ENCODE results near the gene MESD. TPM values are rescaled to one million over a fixed set of nuclear protein-coding genes. Genes with fewer than 3 reads are reported as not detected.
"Not testable (repeated sequence)": the region's sequence is repeated elsewhere in the genome, so short reads cannot be mapped to it uniquely, and the experiment has no call there.

MESD gene
- total RNA-seq, 4 donors from 2014 or later, result 5.5 to 7.9 (median 6.6) TPM

DNA sequence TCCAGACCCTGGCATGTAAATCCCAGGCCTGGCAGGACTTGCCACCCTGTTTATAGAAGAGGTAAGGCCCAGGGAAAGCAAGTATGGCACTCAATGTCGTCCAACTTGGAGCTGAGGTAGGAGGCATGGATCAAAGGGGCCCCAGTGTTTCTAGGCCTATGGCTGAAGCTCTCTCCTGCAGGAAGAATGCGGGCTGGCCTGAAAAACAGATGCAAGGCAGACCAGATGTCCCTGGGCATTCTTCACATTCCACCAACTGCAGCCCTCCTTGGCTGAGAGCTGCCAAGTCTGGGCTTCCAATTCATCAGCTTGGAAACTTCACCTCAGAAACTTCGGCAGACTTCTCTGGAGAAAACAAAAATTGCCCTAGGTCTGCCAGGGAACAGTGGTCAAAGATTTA is 22.2 kb downstream of the MESD start:
- in situ Hi-C loops (cut with MboI; ENCODE audit: low sequenced_read_pairs in 4 of 4) (loop anchor here in 2 of 4 donors (25.0 kb wide), 2 partner anchors 180 to 405 kb away; partner anchors contain the start of gene CEMIP (in 1 of the 2)), intact Hi-C loops (cut with DNase I; ENCODE audit: low total_unique reads) (loop anchor here (5.0 kb wide), 1 partner anchor 190 kb away; the partner anchor contains the start of gene CEMIP)
- Histone ChIP-seq H3K27me3 (no peaks in the 10 kb centered on the region), H3K9me3 (peaks cover 0 to 4% (median 0%) of the 10 kb centered on the region in 3 donors), H3K27ac (no peak overlapping the region), H3K4me3 (no peak overlapping the region), H3K36me3 (peaks cover 0 to 7% of the 10 kb centered on the region in 2 donors), H3K4me1 (no peaks in the 10 kb centered on the region)
- no peak for ATAC-seq
- TF ChIP-seq, protein P1, sequence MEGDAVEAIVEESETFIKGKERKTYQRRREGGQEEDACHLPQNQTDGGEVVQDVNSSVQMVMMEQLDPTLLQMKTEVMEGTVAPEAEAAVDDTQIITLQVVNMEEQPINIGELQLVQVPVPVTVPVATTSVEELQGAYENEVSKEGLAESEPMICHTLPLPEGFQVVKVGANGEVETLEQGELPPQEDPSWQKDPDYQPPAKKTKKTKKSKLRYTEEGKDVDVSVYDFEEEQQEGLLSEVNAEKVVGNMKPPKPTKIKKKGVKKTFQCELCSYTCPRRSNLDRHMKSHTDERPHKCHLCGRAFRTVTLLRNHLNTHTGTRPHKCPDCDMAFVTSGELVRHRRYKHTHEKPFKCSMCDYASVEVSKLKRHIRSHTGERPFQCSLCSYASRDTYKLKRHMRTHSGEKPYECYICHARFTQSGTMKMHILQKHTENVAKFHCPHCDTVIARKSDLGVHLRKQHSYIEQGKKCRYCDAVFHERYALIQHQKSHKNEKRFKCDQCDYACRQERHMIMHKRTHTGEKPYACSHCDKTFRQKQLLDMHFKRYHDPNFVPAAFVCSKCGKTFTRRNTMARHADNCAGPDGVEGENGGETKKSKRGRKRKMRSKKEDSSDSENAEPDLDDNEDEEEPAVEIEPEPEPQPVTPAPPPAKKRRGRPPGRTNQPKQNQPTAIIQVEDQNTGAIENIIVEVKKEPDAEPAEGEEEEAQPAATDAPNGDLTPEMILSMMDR (IDR thresholded peaks at IDR 0.05 in 4 of 5, conservative IDR thresholded peaks at IDR 0.05 in 1 of 5), result no peak
- no peak for DNase-seq

DNA sequence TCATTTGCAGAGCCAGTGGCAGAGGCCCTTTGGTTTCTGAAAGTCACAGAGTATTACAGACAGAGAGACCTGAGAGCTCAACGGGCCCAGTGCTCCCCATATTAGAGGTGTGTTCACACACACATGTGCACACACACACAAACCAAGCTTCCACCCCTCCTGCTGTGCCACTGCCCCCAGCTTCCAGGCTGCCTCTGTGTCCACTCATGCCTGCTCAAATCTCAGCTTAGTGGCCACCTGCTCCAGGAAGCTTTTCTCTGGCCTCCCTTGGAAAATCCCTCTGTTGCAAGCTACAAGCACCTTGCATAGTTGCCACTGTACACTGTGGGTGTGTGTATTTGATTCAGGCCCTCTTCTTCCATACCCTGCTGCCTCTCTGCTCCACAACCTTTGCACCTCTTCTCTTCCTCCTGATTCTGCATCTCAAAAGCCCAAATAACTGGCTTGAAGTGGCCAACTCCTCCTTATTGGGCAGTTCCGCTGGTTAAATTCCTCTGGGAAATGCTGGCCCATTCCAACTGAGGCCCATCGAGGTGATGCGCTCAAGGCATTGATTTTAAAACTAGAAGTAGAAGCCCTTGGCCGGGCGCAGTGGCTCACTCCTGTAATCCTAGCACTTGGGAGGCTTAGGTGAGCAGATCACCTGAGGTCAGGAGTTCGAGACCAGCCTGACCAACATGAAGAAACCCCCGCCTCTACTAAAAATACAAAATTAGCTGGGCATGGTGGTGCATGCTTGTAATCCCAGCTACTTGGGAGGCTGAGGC is 23.0 kb downstream of the MESD start:
- ATAC-seq, result no peak
- Histone ChIP-seq H3K27ac (no peak overlapping the region), H3K9me3 (peaks cover 0 to 4% (median 0%) of the 10 kb centered on the region in 3 donors), H3K36me3 (peaks cover 0 to 7% of the 10 kb centered on the region in 2 donors), H3K4me1 (no peaks in the 10 kb centered on the region), H3K27me3 (no peaks in the 10 kb centered on the region), H3K4me3 (no peak overlapping the region)
- intact Hi-C loops (cut with DNase I; ENCODE audit: low total_unique reads) (loop anchor here (5.0 kb wide), 1 partner anchor 189 kb away; the partner anchor contains the start of gene CEMIP), in situ Hi-C loops (cut with MboI; ENCODE audit: low sequenced_read_pairs in 4 of 4) (loop anchor here in 2 of 4 donors (25.0 kb wide), 2 partner anchors 179 to 404 kb away; partner anchors contain the start of gene CEMIP (in 1 of the 2))
- DNase-seq, result no peak
- TF ChIP-seq, protein P1 (IDR thresholded peaks at IDR 0.05 in 4 of 5, conservative IDR thresholded peaks at IDR 0.05 in 1 of 5), result no peak
- TF ChIP-seq POLR2A (IDR thresholded peaks at IDR 0.05), result no peak

DNA sequence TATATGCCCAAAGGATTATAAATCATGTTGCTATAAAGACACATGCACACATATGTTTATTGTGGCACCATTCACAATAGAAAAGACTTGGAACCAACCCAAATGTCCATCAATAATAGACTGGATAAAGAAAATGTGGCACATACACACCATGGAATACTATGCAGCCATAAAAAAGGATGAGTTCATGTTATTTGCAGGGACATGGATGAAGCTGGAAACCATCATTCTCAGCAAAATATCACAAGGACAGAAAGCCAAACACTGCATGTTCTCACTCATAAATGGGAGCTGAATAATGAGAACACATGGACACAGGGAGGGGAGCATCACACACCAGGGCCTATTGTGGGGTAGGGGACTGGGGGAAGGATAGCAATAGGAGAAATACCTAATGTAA is 24.2 kb downstream of the MESD start:
- intact Hi-C loops (cut with DNase I; ENCODE audit: low total_unique reads), result loop anchor here (5.0 kb wide), 1 partner anchor 188 kb away; the partner anchor contains the start of gene CEMIP
- not testable (repeated sequence) for H3K4me1 ChIP-seq, DNase-seq, H3K9me3 ChIP-seq, H3K4me3 ChIP-seq, ATAC-seq, H3K27me3 ChIP-seq, H3K36me3 ChIP-seq, H3K27ac ChIP-seq
- in situ Hi-C loops (cut with MboI; ENCODE audit: low sequenced_read_pairs in 4 of 4), result loop anchor here in 2 of 4 donors (25.0 kb wide), 2 partner anchors 178 to 403 kb away; partner anchors contain the start of gene CEMIP (in 1 of the 2)

DNA sequence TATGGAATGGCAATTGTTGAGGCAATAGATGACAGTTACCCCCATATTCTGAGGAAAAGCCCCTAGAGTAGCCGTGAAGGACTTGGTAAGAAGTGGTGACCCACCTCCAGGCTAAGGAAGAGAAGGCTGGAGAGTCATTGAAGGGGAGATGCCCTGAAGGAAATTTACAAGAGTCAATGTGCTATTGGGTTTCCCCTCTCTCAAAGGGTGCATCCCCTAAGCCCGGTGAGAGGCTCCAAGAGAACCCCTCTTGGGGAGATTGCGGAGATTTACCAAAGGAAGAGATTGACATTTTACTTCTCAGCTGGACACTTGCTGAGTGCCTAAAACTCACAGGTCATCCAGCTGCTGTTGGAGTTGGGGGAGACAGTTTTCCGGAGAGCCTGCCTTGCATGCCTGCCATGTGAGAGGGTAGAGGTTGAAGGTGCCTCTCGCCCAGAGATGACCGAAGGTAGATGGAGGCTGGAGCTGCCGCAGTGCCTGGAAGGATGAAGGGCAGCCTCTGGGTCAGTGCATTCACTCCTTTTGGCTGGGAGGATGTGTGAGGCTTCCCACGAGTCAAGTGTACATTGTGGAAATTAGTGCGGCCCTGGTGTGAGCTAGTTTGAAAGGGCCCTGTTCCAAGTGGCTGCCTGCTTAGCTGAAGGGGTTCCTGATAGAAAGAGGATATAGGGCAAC is 30.7 kb downstream of the MESD start:
- Histone ChIP-seq H3K9me3 (no peaks in the 10 kb centered on the region), H3K4me1 (no peaks in the 10 kb centered on the region), H3K4me3 (no peak overlapping the region), H3K36me3 (peaks cover 0 to 8% of the 10 kb centered on the region in 2 donors), H3K27me3 (no peaks in the 10 kb centered on the region), H3K27ac (no peak overlapping the region)
- TF ChIP-seq POLR2A (IDR thresholded peaks at IDR 0.05), result no peak
- TF ChIP-seq, protein P1 (IDR thresholded peaks at IDR 0.05 in 4 of 5, conservative IDR thresholded peaks at IDR 0.05 in 1 of 5), result no peak
- ATAC-seq (no peak), DNase-seq (no peak)
- intact Hi-C loops (cut with DNase I; ENCODE audit: low total_unique reads), result no loop called here
- in situ Hi-C loops (cut with MboI; ENCODE audit: low sequenced_read_pairs in 4 of 4), result loop anchor here in 2 of 4 donors (25.0 kb wide), 2 partner anchors 172 to 397 kb away; partner anchors contain the start of gene CEMIP (in 1 of the 2)

DNA sequence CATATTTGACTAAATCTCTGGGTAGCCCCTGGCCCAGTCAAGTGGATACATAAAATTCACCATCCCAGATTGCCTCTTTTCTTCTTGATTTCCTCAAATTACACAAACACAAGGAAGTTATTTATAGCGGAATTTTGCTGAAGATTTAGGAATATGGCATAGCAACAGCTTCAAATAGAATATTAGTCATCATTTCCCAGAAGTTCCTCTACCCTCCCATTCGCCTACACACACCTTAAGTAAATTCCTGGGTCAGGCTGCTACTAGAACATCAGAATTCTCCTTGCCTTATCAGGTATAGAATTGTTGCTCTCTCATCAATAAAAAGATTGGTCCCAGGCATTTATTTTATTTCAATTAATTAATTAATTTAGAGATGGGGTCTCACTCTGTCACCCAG is 31.6 kb downstream of the MESD start:
- Histone ChIP-seq H3K27me3 (no peaks in the 10 kb centered on the region), H3K27ac (no peak overlapping the region), H3K4me1 (no peaks in the 10 kb centered on the region), H3K4me3 (no peak overlapping the region), H3K9me3 (no peaks in the 10 kb centered on the region), H3K36me3 (peaks cover 0 to 8% of the 10 kb centered on the region in 2 donors)
- TF ChIP-seq POLR2A (IDR thresholded peaks at IDR 0.05), result no peak
- TF ChIP-seq, protein P1 (IDR thresholded peaks at IDR 0.05 in 4 of 5, conservative IDR thresholded peaks at IDR 0.05 in 1 of 5), result no peak
- DNase-seq (no peak), ATAC-seq (no peak)
- in situ Hi-C loops (cut with MboI; ENCODE audit: low sequenced_read_pairs in 4 of 4), result loop anchor here in 2 of 4 donors (25.0 kb wide), 2 partner anchors 171 to 396 kb away; partner anchors contain the start of gene CEMIP (in 1 of the 2)
- intact Hi-C loops (cut with DNase I; ENCODE audit: low total_unique reads), result no loop called here

Measured in gastrocnemius medialis (tissue), 4 donors.